GM19043 (cell line): ENCODE measurements around the gene VWA5B1.

Source experiments
- ATAC-seq: cut with Tn5 transposase; IDR thresholded peaks from one replicate; pipeline ENCODE4 v1.9.1; 2021; ENCODE audit warnings: low read depth; ENCODE audit not compliant: unreplicated experiment

Gene VWA5B1

DNA sequence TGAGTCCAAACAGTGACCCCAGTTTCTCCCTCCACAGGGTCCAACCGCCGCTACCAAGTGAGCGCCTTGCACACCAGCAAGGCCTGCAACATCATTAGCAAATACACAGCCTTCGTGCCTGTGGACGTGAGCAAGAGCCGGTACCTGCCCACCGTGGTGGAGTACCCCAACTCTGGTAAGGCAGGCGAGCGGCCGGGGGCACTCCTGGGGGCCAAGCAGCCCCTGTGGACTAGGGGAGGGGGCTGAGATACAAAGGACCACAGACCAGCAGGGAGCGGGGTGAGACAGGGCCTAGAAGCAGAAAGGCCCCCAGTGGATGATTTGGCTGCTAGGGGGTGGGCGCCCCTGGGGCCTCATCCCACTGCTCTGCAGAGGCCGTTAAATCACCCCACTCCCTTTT lies 54.7 kb downstream of the VWA5B1 start:
- ATAC-seq = no peak

DNA sequence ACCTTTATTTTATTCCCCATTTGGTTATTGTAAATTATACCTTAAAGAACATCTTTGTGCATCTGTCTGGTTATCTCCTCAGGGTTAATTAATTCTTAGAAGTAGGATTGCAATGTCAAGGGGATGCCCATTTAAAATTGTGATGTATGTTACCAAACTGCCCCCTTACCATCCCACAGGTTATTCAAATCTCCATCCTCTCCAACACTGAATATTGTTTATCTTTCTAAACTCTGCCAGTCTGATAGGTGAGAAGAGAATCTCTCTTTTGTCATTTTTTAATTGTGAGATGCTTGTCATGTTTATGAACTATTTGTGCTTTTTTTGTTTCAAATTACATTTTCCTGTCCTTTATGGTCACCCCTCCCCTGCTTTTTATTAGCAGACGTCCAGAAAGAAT lies 55.8 kb downstream of the VWA5B1 start:
- no peak for ATAC-seq

DNA sequence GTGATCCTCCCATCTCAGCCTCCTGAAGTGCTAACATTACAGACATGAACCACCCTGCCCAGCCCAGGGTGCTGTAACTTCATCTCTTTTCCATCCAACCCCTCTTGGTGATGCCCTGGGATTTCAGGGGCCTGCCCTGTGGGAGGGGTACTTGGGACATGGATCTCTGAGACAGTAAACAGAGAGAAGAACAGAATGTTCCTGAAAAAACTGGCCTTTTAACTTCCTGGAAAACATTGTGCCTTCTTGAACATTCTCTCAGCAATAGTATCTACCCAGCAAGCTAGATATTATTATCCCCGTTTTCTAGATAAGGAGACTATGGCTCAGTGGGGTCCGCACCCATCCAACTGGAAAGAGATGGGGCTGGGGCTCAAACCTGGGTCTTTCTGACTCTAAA lies 57.0 kb downstream of the VWA5B1 start:
- ATAC-seq = no peak

DNA sequence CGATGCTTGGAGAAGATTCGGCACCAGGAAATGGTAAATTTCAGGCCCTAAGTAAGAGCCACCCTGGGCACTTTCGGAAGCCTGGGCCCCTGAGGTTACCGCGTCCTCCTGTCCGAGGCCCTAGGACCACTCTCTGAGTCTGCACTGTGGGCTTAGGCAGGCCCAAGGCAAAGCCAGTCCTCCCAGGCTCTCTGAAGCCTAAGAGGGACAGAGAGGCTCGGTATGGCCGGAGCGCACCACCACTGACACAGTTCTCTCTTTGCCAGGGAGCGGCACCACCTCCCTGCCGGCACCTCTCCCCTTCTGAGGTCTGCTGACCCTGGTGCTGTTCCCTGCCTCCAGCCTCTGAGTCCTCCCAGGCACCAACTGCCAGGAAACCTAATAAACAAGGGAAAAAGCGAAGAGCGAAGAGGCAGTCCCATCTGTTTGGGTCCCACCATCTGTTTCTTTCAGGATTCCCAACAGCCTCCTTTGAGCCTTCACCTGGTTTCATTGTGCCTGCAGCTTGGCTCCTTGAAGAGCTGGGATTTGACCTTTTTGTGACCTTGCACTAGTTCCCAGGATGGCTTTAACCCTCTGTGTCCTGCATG lies 57.7 kb downstream of the VWA5B1 start:
- no peak for ATAC-seq

DNA sequence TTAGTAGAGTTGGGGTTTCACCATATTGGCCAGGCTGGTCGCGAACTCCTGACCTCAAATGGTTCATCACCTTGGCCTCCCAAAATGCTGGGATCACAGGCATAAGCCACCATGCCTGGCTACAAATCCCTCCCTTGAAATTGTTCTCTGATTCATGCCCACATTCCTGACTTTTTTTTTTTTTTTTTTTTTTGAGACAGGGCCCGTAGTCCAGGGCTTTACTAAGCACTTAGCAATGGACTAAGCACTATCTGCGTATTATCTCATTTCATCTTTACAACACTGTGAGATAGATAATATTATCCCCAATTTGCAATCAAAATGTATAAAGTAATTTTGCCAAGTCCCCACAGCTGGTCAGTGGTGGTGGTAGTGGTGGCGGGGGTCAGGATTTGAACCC lies 58.9 kb downstream of the VWA5B1 start:
- no peak for ATAC-seq

DNA sequence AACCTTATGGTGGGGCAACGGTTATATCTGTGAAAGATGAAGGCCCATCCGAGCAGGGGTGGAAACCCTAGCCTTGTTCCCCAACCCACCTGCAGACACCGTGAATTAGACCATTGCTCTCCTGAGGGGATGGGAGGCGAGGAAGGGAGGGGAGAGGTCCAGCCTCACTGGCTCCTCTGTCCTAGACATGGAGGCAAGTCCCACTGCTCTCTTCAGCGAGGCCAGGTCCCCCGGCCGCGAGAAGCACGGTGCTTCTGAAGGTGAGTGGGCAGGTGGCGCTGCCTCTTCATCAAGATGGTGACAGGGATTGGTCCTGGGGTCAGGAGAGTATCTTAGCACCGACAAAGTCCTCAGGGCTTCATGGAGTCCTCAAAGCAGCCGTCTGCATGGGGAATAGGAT lies 59.3 kb downstream of the VWA5B1 start:
- ATAC-seq = no peak

DNA sequence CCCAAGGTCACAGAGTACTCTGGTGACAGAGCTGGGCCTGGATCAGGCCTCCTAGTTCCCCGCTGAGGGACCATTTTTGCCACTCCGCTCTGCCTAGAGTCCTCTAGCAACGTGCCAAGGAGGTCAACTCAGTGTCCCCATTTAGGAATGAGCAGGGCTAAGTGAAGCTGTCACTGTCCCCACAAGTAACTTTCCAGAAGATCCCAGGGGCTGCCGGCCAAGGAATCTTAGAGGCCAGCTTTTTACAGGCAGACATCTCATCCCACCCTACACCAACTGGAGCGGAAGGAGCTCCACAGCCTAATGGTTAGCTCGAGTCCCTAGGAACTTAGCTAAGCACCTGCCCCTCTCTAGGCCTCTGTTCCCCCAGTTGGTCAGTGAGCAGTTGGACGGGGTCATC lies 59.7 kb downstream of the VWA5B1 start:
- ATAC-seq = no peak

DNA sequence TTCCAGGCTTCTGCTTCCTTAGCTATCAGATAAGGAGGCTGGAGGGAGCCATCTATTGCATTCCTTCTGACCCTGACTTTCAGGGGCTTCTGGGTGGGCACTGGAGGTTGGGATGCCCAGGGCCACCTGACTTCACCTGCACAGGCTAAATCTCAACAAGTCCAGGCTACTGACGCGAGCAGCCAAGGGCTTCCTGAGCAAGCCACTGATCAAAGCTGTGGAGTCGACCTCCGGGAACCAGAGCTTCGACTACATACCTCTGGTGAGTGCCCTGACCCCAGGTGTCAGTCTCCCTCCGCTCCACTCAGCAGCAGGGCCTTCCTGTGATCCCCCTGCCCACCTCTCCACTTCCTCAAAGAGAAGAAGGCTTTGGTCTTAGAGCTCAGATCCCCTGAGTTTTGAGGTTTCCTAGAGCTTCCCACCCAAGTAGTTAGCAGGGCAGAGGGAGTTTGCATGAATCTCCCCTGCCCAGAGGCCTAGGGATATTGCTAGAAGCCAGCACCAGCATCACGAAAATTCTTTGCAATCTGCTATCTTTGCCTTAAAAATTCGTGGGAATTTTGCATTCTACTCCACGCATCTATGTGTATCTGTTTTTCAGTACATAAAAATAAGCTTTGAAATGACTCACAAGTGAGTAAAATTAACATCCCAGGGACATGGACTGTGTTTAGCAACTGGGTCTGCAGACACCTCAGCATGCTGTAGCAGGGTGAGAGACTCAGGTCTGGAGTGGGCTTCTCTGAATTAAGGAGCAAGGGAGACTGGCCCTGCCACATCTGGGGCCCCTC lies 61.4 kb downstream of the VWA5B1 start:
- ATAC-seq = no peak

DNA sequence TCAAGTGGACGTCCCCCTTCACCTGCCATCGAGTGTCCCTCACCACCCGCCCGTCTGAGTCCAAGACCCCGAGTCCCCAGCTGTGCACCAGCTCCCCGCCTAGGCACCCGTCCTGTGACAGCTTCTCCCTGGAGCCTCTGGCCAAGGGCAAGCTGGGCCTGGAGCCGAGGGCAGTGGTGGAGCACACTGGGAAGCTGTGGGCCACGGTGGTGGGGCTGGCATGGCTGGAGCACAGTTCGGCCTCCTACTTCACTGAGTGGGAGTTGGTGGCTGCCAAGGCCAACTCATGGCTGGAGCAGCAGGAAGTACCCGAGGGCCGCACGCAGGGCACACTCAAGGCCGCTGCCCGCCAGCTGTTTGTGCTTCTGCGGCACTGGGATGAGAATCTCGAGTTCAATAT lies 63.2 kb downstream of the VWA5B1 start:
- no peak for ATAC-seq

DNA sequence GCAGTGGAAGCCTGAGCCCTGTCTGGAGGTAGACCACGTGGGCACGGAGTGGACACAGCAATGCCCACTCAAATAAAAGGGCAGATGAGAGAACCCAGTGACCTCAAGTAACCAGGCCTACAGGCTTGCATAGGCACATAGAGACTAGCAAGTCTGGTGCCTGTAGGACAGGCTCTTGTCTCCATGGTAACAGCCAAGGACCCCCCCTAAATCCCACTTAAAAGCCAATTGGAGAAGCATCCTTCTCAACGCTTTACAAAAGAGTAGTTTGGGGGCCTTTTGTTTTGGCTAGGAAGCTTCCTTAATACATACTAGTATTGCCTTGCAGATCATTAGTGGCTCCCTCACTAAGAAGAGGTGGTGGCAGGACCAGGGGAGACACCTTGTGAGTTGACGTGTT lies 63.9 kb downstream of the VWA5B1 start:
- no peak for ATAC-seq

DNA sequence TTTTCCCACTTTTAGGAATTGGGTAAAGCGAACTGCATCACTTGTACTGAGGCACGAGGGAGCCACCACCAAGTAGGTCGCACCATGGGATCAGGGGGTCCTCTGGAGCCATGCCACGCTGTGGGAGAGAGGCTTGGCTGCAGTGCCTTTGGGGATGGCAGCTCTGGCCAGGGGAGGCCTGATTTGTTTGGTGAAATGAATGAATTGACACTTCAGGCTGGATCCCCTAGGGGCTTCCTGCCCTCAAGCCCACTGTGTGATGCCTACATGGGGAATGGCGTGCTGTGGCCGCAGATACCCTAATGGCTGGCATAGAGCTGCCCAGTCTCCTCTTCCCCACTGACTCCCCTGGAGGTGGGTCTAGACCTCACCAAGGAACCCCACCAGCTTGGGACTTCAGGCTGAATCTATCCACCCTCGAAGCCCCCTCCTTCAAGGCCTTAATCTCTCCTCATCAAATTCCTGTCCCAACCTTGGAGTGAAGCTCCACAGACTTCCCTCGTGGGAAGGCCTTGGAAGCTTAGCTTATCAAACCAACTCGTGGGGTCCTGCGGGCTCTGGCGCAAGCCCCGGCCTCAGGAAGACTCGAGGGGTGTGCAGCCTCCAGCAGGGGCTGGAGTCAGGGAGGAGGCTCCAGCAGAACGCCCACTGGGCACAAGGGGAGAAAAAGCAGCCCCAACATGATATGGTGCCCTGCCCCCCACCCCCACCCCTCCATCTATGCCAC lies 64.6 kb downstream of the VWA5B1 start:
- no peak for ATAC-seq

DNA sequence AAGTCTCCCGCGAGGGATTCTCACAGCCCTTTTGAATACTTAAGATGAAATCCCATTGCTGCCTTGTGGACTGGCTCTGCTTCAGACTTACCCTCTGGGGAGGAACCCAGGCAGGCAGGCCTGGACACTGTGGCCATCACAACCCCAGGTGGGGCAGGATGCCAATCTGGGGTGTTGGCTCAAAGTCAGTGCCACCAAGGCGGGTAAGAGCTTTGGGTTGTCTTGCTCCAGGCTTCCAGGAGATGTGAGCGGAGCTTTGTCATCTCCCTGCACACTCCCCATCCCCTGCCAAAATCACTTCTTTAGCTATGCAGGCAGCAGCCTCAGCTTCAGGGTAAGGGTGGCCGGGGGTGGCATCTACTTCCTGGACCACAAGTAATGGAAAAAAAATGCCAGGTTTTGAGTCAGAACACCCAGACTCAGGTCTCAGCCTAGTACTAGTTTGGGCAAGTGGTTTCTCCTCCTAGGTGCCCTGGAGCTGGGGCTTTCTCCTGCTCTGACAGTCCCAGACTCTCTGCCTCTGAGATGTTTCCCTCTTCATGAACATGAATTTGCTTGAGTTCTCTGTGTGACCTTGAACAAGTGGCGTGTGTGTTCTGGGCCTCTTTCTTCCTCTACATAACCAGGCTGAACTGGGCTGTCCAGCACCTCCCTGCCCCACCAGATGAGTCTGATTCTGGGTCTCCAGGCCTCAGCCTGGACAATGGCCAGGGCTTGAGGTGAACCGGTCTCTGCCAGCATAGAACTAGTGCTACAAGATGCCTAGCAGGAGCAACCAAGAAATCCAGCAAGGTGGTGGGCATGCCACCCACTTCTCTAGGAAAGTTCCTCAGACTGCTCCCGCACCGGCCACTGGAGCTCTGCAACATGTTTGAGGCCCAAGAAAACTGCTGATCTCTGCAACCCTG lies 65.4 kb downstream of the VWA5B1 start:
- ATAC-seq = no peak

DNA sequence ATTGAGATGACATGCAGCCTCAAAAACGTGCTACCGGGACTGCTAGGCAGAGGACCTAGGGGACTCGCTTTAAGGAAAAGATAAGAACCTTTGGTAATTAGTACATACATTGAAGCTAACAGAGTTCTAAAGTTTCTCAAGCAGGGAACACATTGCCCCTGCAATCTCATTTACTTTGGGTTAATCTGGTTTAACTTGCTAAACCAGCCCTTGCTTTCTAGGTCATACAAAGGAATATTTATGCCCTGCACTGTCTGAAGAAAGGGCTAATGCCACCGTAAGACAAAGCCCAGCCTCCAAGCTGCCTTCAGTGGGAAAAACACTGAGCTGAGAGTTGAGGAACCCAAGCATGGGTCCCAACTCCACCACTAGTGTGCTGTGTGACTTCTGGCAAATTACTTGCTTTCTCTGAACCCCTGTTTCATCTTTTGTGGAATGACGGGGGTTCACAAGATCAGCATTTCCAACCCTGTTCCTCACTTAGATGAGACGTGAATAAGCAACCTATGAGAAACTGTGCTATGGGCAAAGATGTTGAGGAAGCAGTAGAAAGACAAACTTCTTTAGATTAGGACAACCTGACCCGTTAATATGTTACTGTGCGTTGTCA lies 66.3 kb downstream of the VWA5B1 start:
- no peak for ATAC-seq

DNA sequence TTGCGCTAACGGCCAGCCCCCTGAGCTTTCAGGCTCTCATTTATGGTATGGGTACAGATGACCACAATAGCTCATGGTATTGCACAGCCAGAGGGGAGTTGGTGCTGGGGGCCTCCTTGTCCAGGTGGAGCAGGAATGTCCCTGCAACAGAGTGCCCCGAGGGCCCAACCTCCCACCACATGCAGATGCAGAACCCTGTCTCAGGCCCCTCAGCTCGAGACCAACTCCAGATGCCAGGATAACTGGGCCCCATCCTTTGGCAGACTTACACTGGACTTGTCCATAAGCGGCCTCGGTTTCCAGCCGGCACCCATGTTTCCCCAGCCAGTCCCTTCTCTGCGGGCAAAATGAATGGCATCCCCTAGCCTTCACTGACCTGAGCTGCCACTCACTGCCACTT lies 67.1 kb downstream of the VWA5B1 start:
- no peak for ATAC-seq

DNA sequence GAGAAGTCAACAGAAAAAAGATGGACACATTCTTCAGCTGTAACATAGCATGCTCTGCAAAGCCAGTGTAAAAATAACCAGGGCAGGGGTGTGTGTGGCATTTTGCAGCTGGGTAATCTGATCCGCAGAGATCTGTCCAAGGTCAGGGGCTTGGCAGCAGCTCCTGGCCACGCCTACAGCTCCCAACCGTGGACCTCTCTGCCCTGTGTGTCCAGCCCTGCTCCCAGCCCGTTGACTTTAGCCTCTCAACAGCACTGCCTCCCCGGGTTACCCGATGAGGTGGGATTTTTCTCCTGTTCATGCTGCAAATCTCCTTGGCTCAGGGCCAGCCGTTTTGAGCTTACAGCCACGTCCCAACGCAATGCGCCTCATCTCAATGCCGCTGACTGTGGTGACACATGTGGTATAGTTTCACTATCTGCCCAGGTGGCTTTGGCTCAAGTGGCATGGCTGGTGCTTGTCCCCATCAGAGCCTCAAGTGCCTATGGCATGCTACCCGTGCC lies 68.1 kb downstream of the VWA5B1 start:
- no peak for ATAC-seq

DNA sequence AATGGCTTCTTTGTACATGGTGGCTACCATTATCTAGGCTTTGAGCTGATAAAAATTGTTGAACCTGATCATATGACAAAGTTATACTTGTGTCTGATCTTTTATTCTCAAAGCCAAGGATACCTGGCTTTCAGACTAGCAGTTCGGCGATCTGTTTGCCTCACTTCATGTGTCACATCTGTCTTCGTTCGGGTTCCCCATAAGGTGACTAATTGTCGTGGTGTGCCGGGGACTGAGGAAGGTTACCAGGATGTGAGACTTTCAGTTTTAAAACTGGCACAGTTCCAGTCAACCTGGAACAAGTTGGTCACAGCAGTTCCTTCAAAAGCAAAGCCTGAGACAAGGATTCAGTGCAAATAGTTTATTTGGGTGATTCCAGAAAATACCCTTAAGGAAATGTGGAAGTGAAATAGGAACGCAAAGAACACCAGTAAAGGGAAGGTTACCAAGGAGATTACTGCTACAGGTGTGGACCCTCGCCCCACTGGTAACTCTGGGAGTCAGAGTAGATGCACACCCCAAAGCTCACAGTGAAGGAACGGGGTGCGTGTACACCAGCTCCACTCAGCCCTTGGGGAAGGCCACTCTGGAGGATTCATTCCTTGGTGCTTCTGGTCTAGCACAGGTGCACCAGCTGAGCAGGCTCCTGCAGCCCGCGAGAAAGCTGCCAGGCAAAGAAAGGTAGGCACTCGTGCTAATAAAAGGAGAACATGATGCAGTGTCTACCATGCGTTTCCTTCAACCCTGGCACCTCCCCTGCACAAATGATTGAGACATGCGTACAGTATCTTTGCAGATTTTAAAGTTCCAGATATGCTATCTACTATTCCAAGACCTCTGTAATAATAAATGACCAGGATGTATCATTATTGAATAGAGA lies 69.0 kb downstream of the VWA5B1 start:
- ATAC-seq = no peak

DNA sequence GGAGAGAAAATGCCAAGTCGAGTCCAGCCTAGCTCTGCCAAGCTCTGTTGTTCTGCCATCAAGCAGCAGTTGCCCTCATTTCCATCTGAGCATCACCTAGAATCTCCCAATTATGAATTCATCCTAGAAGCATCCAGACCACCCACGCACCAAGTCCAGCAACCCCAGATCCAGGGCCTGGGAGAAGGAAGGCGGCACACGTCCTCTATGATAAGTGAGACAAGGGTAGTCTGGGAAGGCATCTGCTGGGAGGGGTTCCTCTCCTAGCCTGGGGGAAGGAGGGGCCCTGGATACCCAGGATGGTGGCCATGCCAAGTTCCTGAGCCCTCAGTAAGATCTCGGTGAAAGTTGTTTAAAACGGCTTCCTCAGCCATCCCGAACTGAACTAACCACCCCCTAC lies 70.7 kb downstream of the VWA5B1 start:
- no peak for ATAC-seq

DNA sequence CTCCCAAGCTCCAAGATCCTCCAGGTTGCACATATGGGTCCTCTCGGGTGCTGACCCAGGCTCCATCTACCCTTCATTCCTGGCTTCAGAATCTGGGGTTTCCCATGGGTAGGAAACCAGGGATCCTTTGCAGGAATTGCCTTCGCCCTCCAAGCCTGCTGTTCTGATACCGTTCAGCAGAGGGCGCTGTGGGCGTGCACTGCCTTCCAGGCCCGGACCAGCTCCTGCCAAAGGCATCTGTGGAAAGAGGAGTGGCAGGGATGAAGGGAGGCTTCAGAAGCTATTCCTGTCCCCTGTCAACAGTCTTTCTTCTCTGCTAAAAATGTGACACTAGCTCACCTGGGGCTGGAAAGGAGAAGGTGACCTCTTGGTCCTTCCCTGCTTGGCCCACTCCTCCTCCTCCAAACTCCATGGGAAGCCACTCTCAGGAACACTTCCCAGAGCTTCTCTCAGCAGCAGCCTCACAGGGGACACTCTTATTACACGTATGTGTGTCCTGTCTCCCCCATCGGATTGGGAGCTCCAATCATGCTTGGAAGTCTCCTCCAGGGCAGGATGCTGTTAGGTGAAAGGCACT lies 71.2 kb downstream of the VWA5B1 start:
- ATAC-seq = no peak

DNA sequence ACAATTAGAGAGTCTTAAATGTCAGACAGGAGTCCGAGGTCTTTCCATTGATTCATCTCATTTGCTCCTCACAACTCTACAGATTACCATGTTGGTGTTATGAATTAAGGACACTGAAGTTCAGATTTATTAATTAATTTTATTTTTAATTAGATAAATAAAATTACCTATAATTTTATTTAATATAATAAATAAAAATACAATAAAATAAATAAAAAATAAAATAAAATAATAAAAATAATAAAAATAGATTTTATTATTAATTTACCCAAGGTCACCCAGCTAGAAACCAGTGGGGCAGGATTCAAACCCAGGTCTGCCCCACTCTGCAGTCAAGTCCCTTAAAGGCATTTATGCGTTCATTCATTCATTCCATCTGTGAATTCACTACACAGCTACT lies 72.2 kb downstream of the VWA5B1 start:
- no peak for ATAC-seq
